H1 (cell line): ENCODE results near the gene GET3. TPM values are rescaled to one million over a fixed set of nuclear protein-coding genes. Genes with fewer than 3 reads are reported as not detected.

Experiments
- EP300 ChIP-seq, 2 experiments: IDR thresholded peaks; 1 replicate in 1 of 2; 2 replicates in 1 of 2; pipeline ENCODE4 v1.6.1; 2011 to 2012; ENCODE audit warnings: low read depth in 2 of 2, low read length in 2 of 2, mild to moderate bottlenecking in 2 of 2, borderline replicate concordance in 1 of 2, inconsistent platforms in 1 of 2, moderate library complexity in 1 of 2
- SP1 ChIP-seq: IDR thresholded peaks from 2 replicates; pipeline ENCODE4 v1.6.1; 2011; ENCODE audit warnings: low read depth, low read length
- polyA plus RNA-seq, 7 experiments: library from polyadenylated mRNA; depleted of rRNA in 3 of 7; stranded (reverse) in 5 of 7; unstranded in 2 of 7; fragments of >200 nt in 5 of 7; fragments of 200-250 nt in 2 of 7; gene quantifications; 1 replicate in 5 of 7; 2 replicates in 1 of 7; 4 replicates in 1 of 7; pipeline versions ENCODE4 v1.2.1 to v1.2.3, GENCODE V29; 2011 to 2013; ENCODE audit warnings: missing spikeins in 2 of 7, mixed read lengths in 2 of 7
- total RNA-seq: library from RNA; stranded (reverse); fragmentation: NEBNext Ultra II Directional; extraction: Animal tissue kit (Norgen Biotek cat#: 25700); gene quantifications from 2 replicates; pipeline ENCODE4 v1.2.1, GENCODE V29; 2021
- TF ChIP-seq, protein P1 (sequence below): fragments of 300-600 bp; sonication (generic); IDR thresholded peaks from 2 replicates; pipeline ENCODE4 v1.7.1; 2012; ENCODE audit warnings: low read length, moderate library complexity, mild to moderate bottlenecking, inconsistent platforms; ENCODE audit not compliant: insufficient replicate concordance
- TF ChIP-seq, protein P2 (sequence below), 3 experiments: IDR thresholded peaks; 1 replicate in 2 of 3; 2 replicates in 1 of 3; pipeline versions ENCODE4 v1.5.1 to v1.6.1; 2011; ENCODE audit warnings: low read length in 3 of 3, mild to moderate bottlenecking in 3 of 3, inconsistent platforms in 2 of 3, low read depth in 1 of 3, moderate library complexity in 1 of 3; ENCODE audit not compliant: insufficient read depth in 1 of 3; ENCODE audit errors: control extremely low read depth in 1 of 3
- TF ChIP-seq, protein P3 (sequence below): IDR thresholded peaks from 2 replicates; pipeline ENCODE4 v1.6.1; 2011; ENCODE audit warnings: low read depth, mild to moderate bottlenecking, low read length; ENCODE audit not compliant: insufficient read depth
- TF ChIP-seq, protein P4 (sequence below): IDR thresholded peaks from 2 replicates; pipeline ENCODE4 v1.6.1; 2011; ENCODE audit warnings: low read length, improper control_type of control experiment

Gene GET3
- total and polyA plus RNA-seq, 2 of the 8 experiments (the other 6 are each of a cell fraction or from before 2014, with no cell fraction given) = 105 to 297 TPM

DNA sequence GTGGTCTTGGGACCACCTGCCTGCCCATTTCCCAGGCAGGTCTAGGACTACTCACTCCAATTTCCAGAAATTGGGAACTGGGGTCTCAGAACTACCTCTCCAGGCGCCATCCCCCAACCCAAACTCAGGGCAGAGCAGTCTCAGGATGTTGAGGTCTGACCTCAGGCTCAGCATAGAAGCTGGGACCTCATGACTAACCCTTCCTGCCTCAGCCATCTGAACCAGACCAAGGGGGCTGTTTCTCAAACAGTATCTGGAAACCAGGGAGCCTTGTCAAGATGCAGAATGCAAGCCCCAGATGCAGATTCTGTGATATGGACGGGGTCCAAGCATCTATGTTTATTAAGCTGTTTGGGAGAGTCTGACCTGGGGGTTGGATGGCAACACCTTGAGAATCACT lies 42.2 kb upstream of the GET3 start (continued):
- TF ChIP-seq, protein P1, sequence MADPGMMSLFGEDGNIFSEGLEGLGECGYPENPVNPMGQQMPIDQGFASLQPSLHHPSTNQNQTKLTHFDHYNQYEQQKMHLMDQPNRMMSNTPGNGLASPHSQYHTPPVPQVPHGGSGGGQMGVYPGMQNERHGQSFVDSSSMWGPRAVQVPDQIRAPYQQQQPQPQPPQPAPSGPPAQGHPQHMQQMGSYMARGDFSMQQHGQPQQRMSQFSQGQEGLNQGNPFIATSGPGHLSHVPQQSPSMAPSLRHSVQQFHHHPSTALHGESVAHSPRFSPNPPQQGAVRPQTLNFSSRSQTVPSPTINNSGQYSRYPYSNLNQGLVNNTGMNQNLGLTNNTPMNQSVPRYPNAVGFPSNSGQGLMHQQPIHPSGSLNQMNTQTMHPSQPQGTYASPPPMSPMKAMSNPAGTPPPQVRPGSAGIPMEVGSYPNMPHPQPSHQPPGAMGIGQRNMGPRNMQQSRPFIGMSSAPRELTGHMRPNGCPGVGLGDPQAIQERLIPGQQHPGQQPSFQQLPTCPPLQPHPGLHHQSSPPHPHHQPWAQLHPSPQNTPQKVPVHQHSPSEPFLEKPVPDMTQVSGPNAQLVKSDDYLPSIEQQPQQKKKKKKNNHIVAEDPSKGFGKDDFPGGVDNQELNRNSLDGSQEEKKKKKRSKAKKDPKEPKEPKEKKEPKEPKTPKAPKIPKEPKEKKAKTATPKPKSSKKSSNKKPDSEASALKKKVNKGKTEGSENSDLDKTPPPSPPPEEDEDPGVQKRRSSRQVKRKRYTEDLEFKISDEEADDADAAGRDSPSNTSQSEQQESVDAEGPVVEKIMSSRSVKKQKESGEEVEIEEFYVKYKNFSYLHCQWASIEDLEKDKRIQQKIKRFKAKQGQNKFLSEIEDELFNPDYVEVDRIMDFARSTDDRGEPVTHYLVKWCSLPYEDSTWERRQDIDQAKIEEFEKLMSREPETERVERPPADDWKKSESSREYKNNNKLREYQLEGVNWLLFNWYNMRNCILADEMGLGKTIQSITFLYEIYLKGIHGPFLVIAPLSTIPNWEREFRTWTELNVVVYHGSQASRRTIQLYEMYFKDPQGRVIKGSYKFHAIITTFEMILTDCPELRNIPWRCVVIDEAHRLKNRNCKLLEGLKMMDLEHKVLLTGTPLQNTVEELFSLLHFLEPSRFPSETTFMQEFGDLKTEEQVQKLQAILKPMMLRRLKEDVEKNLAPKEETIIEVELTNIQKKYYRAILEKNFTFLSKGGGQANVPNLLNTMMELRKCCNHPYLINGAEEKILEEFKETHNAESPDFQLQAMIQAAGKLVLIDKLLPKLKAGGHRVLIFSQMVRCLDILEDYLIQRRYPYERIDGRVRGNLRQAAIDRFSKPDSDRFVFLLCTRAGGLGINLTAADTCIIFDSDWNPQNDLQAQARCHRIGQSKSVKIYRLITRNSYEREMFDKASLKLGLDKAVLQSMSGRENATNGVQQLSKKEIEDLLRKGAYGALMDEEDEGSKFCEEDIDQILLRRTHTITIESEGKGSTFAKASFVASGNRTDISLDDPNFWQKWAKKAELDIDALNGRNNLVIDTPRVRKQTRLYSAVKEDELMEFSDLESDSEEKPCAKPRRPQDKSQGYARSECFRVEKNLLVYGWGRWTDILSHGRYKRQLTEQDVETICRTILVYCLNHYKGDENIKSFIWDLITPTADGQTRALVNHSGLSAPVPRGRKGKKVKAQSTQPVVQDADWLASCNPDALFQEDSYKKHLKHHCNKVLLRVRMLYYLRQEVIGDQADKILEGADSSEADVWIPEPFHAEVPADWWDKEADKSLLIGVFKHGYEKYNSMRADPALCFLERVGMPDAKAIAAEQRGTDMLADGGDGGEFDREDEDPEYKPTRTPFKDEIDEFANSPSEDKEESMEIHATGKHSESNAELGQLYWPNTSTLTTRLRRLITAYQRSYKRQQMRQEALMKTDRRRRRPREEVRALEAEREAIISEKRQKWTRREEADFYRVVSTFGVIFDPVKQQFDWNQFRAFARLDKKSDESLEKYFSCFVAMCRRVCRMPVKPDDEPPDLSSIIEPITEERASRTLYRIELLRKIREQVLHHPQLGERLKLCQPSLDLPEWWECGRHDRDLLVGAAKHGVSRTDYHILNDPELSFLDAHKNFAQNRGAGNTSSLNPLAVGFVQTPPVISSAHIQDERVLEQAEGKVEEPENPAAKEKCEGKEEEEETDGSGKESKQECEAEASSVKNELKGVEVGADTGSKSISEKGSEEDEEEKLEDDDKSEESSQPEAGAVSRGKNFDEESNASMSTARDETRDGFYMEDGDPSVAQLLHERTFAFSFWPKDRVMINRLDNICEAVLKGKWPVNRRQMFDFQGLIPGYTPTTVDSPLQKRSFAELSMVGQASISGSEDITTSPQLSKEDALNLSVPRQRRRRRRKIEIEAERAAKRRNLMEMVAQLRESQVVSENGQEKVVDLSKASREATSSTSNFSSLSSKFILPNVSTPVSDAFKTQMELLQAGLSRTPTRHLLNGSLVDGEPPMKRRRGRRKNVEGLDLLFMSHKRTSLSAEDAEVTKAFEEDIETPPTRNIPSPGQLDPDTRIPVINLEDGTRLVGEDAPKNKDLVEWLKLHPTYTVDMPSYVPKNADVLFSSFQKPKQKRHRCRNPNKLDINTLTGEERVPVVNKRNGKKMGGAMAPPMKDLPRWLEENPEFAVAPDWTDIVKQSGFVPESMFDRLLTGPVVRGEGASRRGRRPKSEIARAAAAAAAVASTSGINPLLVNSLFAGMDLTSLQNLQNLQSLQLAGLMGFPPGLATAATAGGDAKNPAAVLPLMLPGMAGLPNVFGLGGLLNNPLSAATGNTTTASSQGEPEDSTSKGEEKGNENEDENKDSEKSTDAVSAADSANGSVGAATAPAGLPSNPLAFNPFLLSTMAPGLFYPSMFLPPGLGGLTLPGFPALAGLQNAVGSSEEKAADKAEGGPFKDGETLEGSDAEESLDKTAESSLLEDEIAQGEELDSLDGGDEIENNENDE = no peak
- TF ChIP-seq, protein P2, sequence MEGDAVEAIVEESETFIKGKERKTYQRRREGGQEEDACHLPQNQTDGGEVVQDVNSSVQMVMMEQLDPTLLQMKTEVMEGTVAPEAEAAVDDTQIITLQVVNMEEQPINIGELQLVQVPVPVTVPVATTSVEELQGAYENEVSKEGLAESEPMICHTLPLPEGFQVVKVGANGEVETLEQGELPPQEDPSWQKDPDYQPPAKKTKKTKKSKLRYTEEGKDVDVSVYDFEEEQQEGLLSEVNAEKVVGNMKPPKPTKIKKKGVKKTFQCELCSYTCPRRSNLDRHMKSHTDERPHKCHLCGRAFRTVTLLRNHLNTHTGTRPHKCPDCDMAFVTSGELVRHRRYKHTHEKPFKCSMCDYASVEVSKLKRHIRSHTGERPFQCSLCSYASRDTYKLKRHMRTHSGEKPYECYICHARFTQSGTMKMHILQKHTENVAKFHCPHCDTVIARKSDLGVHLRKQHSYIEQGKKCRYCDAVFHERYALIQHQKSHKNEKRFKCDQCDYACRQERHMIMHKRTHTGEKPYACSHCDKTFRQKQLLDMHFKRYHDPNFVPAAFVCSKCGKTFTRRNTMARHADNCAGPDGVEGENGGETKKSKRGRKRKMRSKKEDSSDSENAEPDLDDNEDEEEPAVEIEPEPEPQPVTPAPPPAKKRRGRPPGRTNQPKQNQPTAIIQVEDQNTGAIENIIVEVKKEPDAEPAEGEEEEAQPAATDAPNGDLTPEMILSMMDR (IDR thresholded peaks at IDR 0.05; ENCODE audit: control extremely low read depth in 1 of 3, insufficient read depth in 1 of 3, low read depth in 1 of 3, low read length in 3 of 3) = no peak
- TF ChIP-seq, protein P3, sequence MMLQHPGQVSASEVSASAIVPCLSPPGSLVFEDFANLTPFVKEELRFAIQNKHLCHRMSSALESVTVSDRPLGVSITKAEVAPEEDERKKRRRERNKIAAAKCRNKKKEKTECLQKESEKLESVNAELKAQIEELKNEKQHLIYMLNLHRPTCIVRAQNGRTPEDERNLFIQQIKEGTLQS = no peak
- no peak for TF ChIP-seq EP300 (IDR thresholded peaks at IDR 0.05; ENCODE audit: borderline replicate concordance in 1 of 2, low read depth in 2 of 2, low read length in 2 of 2)
- no peak for TF ChIP-seq SP1
- TF ChIP-seq, protein P4, sequence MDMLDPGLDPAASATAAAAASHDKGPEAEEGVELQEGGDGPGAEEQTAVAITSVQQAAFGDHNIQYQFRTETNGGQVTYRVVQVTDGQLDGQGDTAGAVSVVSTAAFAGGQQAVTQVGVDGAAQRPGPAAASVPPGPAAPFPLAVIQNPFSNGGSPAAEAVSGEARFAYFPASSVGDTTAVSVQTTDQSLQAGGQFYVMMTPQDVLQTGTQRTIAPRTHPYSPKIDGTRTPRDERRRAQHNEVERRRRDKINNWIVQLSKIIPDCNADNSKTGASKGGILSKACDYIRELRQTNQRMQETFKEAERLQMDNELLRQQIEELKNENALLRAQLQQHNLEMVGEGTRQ = no peak
